ENCODE measurements around the gene TTLL6.

Gene TTLL6

GRCh38 chr17:48722201-48722907 is 94.7 kb downstream of the TTLL6 start, which contains the start of gene PRAC1:
Gene PRAC1 (minus strand): TSS chr17:48722518. CDS start chr17:48722392, 126 bp downstream.
- Histone ChIP-seq H3K36me3 (ENCODE audit: control insufficient read depth in 2 of 2, insufficient read depth in 1 of 2, low read length in 2 of 2) (peaks cover 0 to 22% of the 10 kb centered on the region in 2 experiments; a peak in 1 of 3 replicates), H3K4me1 (ENCODE audit: control insufficient read depth, insufficient read depth, low read length) (no peaks in the 10 kb centered on the region), H3K27ac (ENCODE audit: extremely low read depth, low read depth, low read length) (no peak within 1 kb of the TSS), H3K9me3 (ENCODE audit: control insufficient read depth, insufficient read depth, low read depth, low read length) (no peaks in the 10 kb centered on the region), H3K4me3 (ENCODE audit: low read depth, low read length) (no peak within 1 kb of the TSS)
- ChIA-PET CTCF (interaction anchor here (0.6 to 14.1 kb wide), 5 partner anchors 10 to 156 kb away, joined by 3 to 246 read pairs (median 66); no protein-coding TSS in a partner anchor), POLR2A (no interaction called here)
- TF ChIP-seq ZNF202 (tag by site-specific recombination; IDR thresholded peaks at IDR 0.05; ENCODE audit: borderline replicate concordance) (no peak), RBAK (tag by site-specific recombination; IDR thresholded peaks at IDR 0.05) (no peak), ZNF776 (tag by site-specific recombination; IDR thresholded peaks at IDR 0.05; ENCODE audit: borderline replicate concordance) (no peak), ZNF510 (tag by site-specific recombination; IDR thresholded peaks at IDR 0.05; ENCODE audit: insufficient replicate concordance) (no peak), ZBTB7A (tag by site-specific recombination; IDR thresholded peaks at IDR 0.05; ENCODE audit: low read depth) (no peak), ZNF530 (tag by site-specific recombination; IDR thresholded peaks at IDR 0.05; ENCODE audit: low read depth) (no peak), ZNF433 (tag by site-specific recombination; IDR thresholded peaks at IDR 0.05; ENCODE audit: low read depth) (no peak), ZNF19 (tag by site-specific recombination; IDR thresholded peaks at IDR 0.05; ENCODE audit: low read depth) (no peak), ZNF585B (tag by site-specific recombination; IDR thresholded peaks at IDR 0.05) (no peak), ZNF140 (tag by site-specific recombination; IDR thresholded peaks at IDR 0.05) (no peak), ZNF48 (tag by site-specific recombination; IDR thresholded peaks at IDR 0.05) (no peak), ZNF843 (tag by site-specific recombination; IDR thresholded peaks at IDR 0.05) (no peak), CTCF (tag by site-specific recombination; IDR thresholded peaks at IDR 0.05) (no peak), HIC1 (tag by site-specific recombination; IDR thresholded peaks at IDR 0.05) (no peak), ZBTB11 (tag by site-specific recombination; conservative IDR thresholded peaks at IDR 0.05; ENCODE audit: low read depth) (no peak), ZBTB10 (tag by site-specific recombination; IDR thresholded peaks at IDR 0.05) (no peak)

Measured in HEK293 (cell line).